CD14-positive monocyte (primary cell): ENCODE results near the gene KCNMB4. TPM values are rescaled to one million over a fixed set of nuclear protein-coding genes. Genes with fewer than 3 reads are reported as not detected.

Source experiments
- DNase-seq, 3 donors: peaks; one replicate each; pipeline ENCODE4 v3.0.0-alpha.2; 2011 to 2022
- H2AFZ ChIP-seq: 2 replicates; pipeline ENCODE4 v1.6.0; 2012; ENCODE audit warnings: mild to moderate bottlenecking, low read depth, low read length, inconsistent platforms; ENCODE audit not compliant: insufficient read depth, poor library complexity, severe bottlenecking
- H3K27ac ChIP-seq, 2 donors: 1 replicate in 1 of 2; 2 replicates in 1 of 2; pipeline ENCODE4 v1.5.1; 2012 to 2013; ENCODE audit warnings: low read length in 2 of 2, control low read depth in 1 of 2, inconsistent platforms in 1 of 2, low read depth in 1 of 2, mild to moderate bottlenecking in 1 of 2
- H3K27me3 ChIP-seq, 2 donors: one replicate each; pipeline versions ENCODE4 v1.6.0 to v1.6.1; 2011 to 2013; ENCODE audit warnings: low read length in 2 of 2; ENCODE audit not compliant: control insufficient read depth in 2 of 2, insufficient read depth in 2 of 2
- H3K36me3 ChIP-seq, 2 donors: replicated peaks in 1 of 2; 1 replicate in 1 of 2; 2 replicates in 1 of 2; pipeline versions ENCODE4 v1.5.1 to v1.6.1; 2012 to 2013; ENCODE audit warnings: low read length in 2 of 2, control low read depth in 1 of 2, inconsistent platforms in 1 of 2, mild to moderate bottlenecking in 1 of 2; ENCODE audit not compliant: insufficient read depth in 2 of 2, control insufficient read depth in 1 of 2
- H3K4me1 ChIP-seq, 2 donors: 1 replicate in 1 of 2; 2 replicates in 1 of 2; pipeline versions ENCODE4 v1.5.1 to v1.6.1; 2012 to 2013; ENCODE audit warnings: low read length in 2 of 2, control low read depth in 1 of 2, inconsistent platforms in 1 of 2, mild to moderate bottlenecking in 1 of 2, moderate library complexity in 1 of 2; ENCODE audit not compliant: insufficient read depth in 2 of 2, control insufficient read depth in 1 of 2
- H3K4me2 ChIP-seq: replicated peaks from 2 replicates; pipeline ENCODE3; 2012; ENCODE audit warnings: low read length, moderate library complexity, mild to moderate bottlenecking; ENCODE audit not compliant: poor library complexity, severe bottlenecking; ENCODE audit errors: extremely low read depth
- H3K4me3 ChIP-seq, 3 experiments: fragments of 200-600 bp in 1 of 3; sonication (generic) in 1 of 3; replicated peaks in 1 of 3; 1 replicate in 2 of 3; 2 replicates in 1 of 3; pipeline ENCODE4 v1.5.1; 2011 to 2013; ENCODE audit warnings: low read length in 3 of 3, mild to moderate bottlenecking in 3 of 3, control low read depth in 2 of 3, low read depth in 2 of 3, inconsistent platforms in 1 of 3, moderate library complexity in 1 of 3
- H3K79me2 ChIP-seq: 2 replicates; pipeline ENCODE4 v1.6.0; 2012; ENCODE audit warnings: mild to moderate bottlenecking, control low read depth, inconsistent platforms, low read length, moderate library complexity; ENCODE audit not compliant: insufficient read depth
- H3K9ac ChIP-seq: 2 replicates; pipeline ENCODE4 v1.6.0; 2017; ENCODE audit warnings: low read length, mild to moderate bottlenecking; ENCODE audit not compliant: insufficient read depth, poor library complexity, severe bottlenecking
- H3K9me3 ChIP-seq, 2 donors: replicated peaks in 1 of 2; 1 replicate in 1 of 2; 2 replicates in 1 of 2; pipeline versions ENCODE4 v1.5.1 to v1.6.1; 2012 to 2013; ENCODE audit warnings: low read length in 2 of 2, control low read depth in 1 of 2; ENCODE audit not compliant: control insufficient read depth in 1 of 2, insufficient read depth in 1 of 2
- H4K20me1 ChIP-seq: 2 replicates; pipeline ENCODE4 v1.6.0; 2012; ENCODE audit warnings: mild to moderate bottlenecking, low read length, control low read depth, moderate library complexity; ENCODE audit not compliant: insufficient read depth
- H3K27ac Mint-ChIP-seq, 7 donors: one replicate each; pipeline ENCODE4 v1.8.0; 2020; ENCODE audit warnings: mild to moderate bottlenecking in 7 of 7, mixed read lengths in 7 of 7, moderate library complexity in 6 of 7, inconsistent platforms in 2 of 7
- H3K27me3 Mint-ChIP-seq, 3 donors: one replicate each; pipeline ENCODE4 v1.8.0; 2021 to 2022; ENCODE audit warnings: low read depth in 3 of 3, mild to moderate bottlenecking in 3 of 3, mixed read lengths in 3 of 3, moderate library complexity in 3 of 3, inconsistent platforms in 1 of 3
- H3K36me3 Mint-ChIP-seq, 2 donors: one replicate each; pipeline ENCODE4 v1.8.0; 2020; ENCODE audit warnings: mixed read lengths in 2 of 2, inconsistent platforms in 1 of 2, mild to moderate bottlenecking in 1 of 2
- H3K4me1 Mint-ChIP-seq: one replicate; pipeline ENCODE4 v1.8.0; 2020; ENCODE audit warnings: mild to moderate bottlenecking, mixed read lengths
- H3K4me3 Mint-ChIP-seq, 2 donors: one replicate each; pipeline ENCODE4 v1.8.0; 2020; ENCODE audit warnings: mild to moderate bottlenecking in 2 of 2, mixed read lengths in 2 of 2, moderate library complexity in 1 of 2
- H3K9me3 Mint-ChIP-seq, 7 donors: one replicate each; pipeline ENCODE4 v1.8.0; 2020 to 2022; ENCODE audit warnings: mixed read lengths in 7 of 7, mild to moderate bottlenecking in 6 of 7, moderate library complexity in 6 of 7, inconsistent platforms in 2 of 7
- CTCF ChIP-seq: fragments of 200-600 bp; IDR thresholded peaks from one replicate; pipeline ENCODE4 v1.8.0; 2022; ENCODE audit warnings: antibody characterized with exemption, mild to moderate bottlenecking
- intact Hi-C, 2 donors: fragments of 100-400 bp; cut with micrococcal nuclease; formaldehyde crosslinking; loops; one replicate each; pipeline versions ENCODE4 v1.15.0 to v1.15.1; 2023
- polyA plus RNA-seq, 3 donors: library from polyadenylated mRNA; depleted of rRNA in 1 of 3; unstranded in 2 of 3; stranded (reverse) in 1 of 3; fragments of 300-500 nt in 2 of 3; fragments of >200 nt in 1 of 3; fragmentation: Illumina TruSeq in 2 of 3; gene quantifications; 1 replicate in 2 of 3; 2 replicates in 1 of 3; pipeline ENCODE4 v1.2.3, GENCODE V29; 2012 to 2021

The KCNMB4 gene
- polyA plus RNA-seq, 3 donors, result 0.23 to 0.83 (median 0.41) TPM

DNA sequence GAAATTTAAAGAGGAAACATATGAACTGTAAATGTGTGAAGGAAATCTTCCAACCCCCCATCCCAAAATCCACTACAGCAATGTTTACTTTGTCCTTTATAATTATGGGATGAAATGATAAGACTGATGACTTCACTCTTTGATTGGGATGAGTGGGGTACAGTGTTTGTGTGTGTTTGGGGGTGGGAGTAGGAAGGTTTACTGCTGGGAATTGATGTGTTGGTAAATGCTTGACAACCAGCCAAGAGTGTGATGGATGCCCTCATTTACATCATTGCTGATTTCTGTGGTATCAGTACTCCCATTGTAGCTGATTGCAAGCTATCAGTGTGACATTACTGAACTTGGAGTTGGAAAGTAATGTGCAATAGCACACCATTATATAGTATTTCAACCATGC is 90.9 kb downstream of the KCNMB4 start:
- no peaks in the 10 kb centered on the region for H3K4me1 ChIP-seq
- H3K27ac Mint-ChIP-seq, result no peak overlapping the region
- H3K9me3 ChIP-seq, result peaks cover 3 to 20% of the 10 kb centered on the region in 2 donors
- no peak overlapping the region for H3K4me2 ChIP-seq
- H3K4me3 ChIP-seq, result no peak overlapping the region
- peaks cover 9 to 31% (median 29%) of the 10 kb centered on the region in 7 donors for H3K9me3 Mint-ChIP-seq
- H3K36me3 ChIP-seq, result no peaks in the 10 kb centered on the region
- no peaks in the 10 kb centered on the region for H3K27me3 ChIP-seq
- no peak overlapping the region for H3K4me3 Mint-ChIP-seq
- no peak for TF ChIP-seq CTCF
- H4K20me1 ChIP-seq, result no peaks in the 10 kb centered on the region
- H3K27ac ChIP-seq, result no peak overlapping the region
- peaks cover 0 to 2% (median 1%) of the 10 kb centered on the region in 3 donors for H3K27me3 Mint-ChIP-seq
- no peaks in the 10 kb centered on the region for H3K36me3 Mint-ChIP-seq
- no peak overlapping the region for H2AFZ ChIP-seq
- intact Hi-C loops, result no loop called here
- no peaks in the 10 kb centered on the region for H3K79me2 ChIP-seq
- H3K4me1 Mint-ChIP-seq, result peaks cover 5% of the 10 kb centered on the region
- DNase-seq, result no peak
- no peak overlapping the region for H3K9ac ChIP-seq

GRCh38 chr12:70459786-70460185 is 93.7 kb downstream of the KCNMB4 start:
- H3K27ac ChIP-seq, result no peak overlapping the region
- no peaks in the 10 kb centered on the region for H3K27me3 ChIP-seq
- DNase-seq, result no peak
- no peak for TF ChIP-seq CTCF
- H3K4me2 ChIP-seq, result no peak overlapping the region
- no peaks in the 10 kb centered on the region for H3K36me3 Mint-ChIP-seq
- H3K9me3 Mint-ChIP-seq, result peaks cover 14 to 39% (median 30%) of the 10 kb centered on the region in 7 donors
- no peaks in the 10 kb centered on the region for H4K20me1 ChIP-seq
- intact Hi-C loops, result no loop called here
- no peak overlapping the region for H3K4me3 Mint-ChIP-seq
- H3K4me1 ChIP-seq, result no peaks in the 10 kb centered on the region
- H3K27me3 Mint-ChIP-seq, result peaks cover 0 to 2% (median 1%) of the 10 kb centered on the region in 3 donors
- no peak overlapping the region for H3K4me3 ChIP-seq
- H3K36me3 ChIP-seq, result no peaks in the 10 kb centered on the region
- no peak overlapping the region for H3K9ac ChIP-seq
- no peak overlapping the region for H2AFZ ChIP-seq
- peaks cover 21 to 27% of the 10 kb centered on the region in 2 donors for H3K9me3 ChIP-seq
- peaks cover 5% of the 10 kb centered on the region for H3K4me1 Mint-ChIP-seq
- H3K79me2 ChIP-seq, result no peaks in the 10 kb centered on the region
- H3K27ac Mint-ChIP-seq, result no peak overlapping the region
